SK-N-SH (cell line): ENCODE results near the gene TNFRSF19.

Source experiments
- EP300 ChIP-seq, 2 experiments: IDR thresholded peaks; 2 replicates each; pipeline versions ENCODE4 v1.4.0 to v1.6.1; 2012; ENCODE audit warnings: borderline replicate concordance in 1 of 2, low read depth in 1 of 2, low read length in 1 of 2
- EZH2phosphoT487 ChIP-seq: fragments of 200-600 bp; sonication (generic); IDR thresholded peaks from 2 replicates; pipeline ENCODE4 v1.6.1; 2017; ENCODE audit warnings: low read depth, mixed run types, mild to moderate bottlenecking, antibody characterized with exemption, moderate library complexity, borderline replicate concordance
- IRF3 ChIP-seq: fragments of 150-350 bp; IDR thresholded peaks from 2 replicates; pipeline ENCODE4 v1.6.1; 2016; ENCODE audit warnings: mild to moderate bottlenecking, low read depth, low read length
- MAX ChIP-seq: IDR thresholded peaks from 2 replicates; pipeline ENCODE4 v1.4.0; 2012; ENCODE audit warnings: low read depth
- MXI1 ChIP-seq: IDR thresholded peaks from 2 replicates; pipeline ENCODE4 v1.6.1; 2012; ENCODE audit warnings: mild to moderate bottlenecking, low read depth, low read length, improper control_type of control experiment
- POLR2AphosphoS5 ChIP-seq: IDR thresholded peaks from 2 replicates; pipeline ENCODE4 v1.6.1; 2012; ENCODE audit warnings: low read depth, low read length
- RCOR1 ChIP-seq: fragments of 150-350 bp; IDR thresholded peaks from 2 replicates; pipeline ENCODE4 v1.6.1; 2017; ENCODE audit warnings: antibody characterized with exemption, low read length
- SIN3A ChIP-seq: IDR thresholded peaks from 2 replicates; pipeline ENCODE4 v1.6.1; 2012; ENCODE audit warnings: low read depth, mild to moderate bottlenecking, low read length, moderate library complexity, borderline replicate concordance
- TAF1 ChIP-seq: IDR thresholded peaks from 2 replicates; pipeline ENCODE4 v1.6.1; 2012; ENCODE audit warnings: low read depth, mild to moderate bottlenecking, low read length, moderate library complexity, borderline replicate concordance
- TF ChIP-seq, protein P1 (sequence below): fragments of 200-600 bp; sonication (generic); IDR thresholded peaks from 2 replicates; pipeline ENCODE4 v1.6.1; 2017; ENCODE audit warnings: antibody characterized with exemption, mild to moderate bottlenecking, moderate library complexity
- TF ChIP-seq, protein P2 (sequence below): IDR thresholded peaks from 2 replicates; pipeline ENCODE4 v1.6.1; 2012; ENCODE audit warnings: mild to moderate bottlenecking, low read depth, low read length, moderate library complexity

DNA sequence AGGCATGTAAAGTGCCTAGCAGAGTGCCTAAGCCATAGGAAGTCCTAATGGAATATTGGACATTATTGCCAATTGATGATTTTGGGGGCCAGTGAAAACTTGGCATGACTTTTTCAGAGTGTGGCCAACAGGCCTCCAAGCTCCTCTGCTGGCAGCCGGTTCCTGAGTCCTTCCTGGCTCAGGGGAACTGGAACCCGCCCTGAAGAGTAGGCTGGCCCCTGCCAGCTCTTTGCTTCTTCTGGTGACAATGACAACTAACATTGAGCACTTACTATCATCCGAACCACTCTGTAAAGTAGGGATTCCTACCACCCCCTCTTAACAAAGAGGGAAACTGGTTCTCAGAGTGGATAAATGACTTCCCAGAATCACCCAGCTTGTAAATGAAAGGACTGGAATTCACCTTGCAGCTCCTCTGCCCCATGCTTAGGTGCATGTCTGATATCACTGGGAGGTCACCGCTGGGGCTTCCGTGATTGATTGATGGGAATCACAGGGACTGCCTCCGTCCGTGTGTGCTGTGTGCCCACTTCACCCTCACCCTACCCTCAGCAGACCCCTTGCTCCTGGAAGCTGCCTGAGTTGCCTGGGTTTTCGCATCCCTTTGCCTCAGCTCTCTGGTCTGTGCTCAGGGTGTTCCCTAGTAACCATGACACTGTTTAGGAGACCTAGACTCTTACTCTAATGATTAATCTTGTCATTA is 50.6 kb downstream of the TNFRSF19 start:
- TF ChIP-seq TAF1 = no peak
- TF ChIP-seq, protein P1, sequence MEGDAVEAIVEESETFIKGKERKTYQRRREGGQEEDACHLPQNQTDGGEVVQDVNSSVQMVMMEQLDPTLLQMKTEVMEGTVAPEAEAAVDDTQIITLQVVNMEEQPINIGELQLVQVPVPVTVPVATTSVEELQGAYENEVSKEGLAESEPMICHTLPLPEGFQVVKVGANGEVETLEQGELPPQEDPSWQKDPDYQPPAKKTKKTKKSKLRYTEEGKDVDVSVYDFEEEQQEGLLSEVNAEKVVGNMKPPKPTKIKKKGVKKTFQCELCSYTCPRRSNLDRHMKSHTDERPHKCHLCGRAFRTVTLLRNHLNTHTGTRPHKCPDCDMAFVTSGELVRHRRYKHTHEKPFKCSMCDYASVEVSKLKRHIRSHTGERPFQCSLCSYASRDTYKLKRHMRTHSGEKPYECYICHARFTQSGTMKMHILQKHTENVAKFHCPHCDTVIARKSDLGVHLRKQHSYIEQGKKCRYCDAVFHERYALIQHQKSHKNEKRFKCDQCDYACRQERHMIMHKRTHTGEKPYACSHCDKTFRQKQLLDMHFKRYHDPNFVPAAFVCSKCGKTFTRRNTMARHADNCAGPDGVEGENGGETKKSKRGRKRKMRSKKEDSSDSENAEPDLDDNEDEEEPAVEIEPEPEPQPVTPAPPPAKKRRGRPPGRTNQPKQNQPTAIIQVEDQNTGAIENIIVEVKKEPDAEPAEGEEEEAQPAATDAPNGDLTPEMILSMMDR = no peak
- no peak for TF ChIP-seq EP300 (IDR thresholded peaks at IDR 0.05; ENCODE audit: borderline replicate concordance in 1 of 2, low read depth in 1 of 2, low read length in 1 of 2)
- TF ChIP-seq MXI1 = no peak
- TF ChIP-seq MAX = no peak
- no peak for TF ChIP-seq RCOR1
- TF ChIP-seq POLR2AphosphoS5 = no peak
- no peak for TF ChIP-seq IRF3
- no peak for TF ChIP-seq EZH2phosphoT487
- TF ChIP-seq SIN3A = no peak
- TF ChIP-seq, protein P2, sequence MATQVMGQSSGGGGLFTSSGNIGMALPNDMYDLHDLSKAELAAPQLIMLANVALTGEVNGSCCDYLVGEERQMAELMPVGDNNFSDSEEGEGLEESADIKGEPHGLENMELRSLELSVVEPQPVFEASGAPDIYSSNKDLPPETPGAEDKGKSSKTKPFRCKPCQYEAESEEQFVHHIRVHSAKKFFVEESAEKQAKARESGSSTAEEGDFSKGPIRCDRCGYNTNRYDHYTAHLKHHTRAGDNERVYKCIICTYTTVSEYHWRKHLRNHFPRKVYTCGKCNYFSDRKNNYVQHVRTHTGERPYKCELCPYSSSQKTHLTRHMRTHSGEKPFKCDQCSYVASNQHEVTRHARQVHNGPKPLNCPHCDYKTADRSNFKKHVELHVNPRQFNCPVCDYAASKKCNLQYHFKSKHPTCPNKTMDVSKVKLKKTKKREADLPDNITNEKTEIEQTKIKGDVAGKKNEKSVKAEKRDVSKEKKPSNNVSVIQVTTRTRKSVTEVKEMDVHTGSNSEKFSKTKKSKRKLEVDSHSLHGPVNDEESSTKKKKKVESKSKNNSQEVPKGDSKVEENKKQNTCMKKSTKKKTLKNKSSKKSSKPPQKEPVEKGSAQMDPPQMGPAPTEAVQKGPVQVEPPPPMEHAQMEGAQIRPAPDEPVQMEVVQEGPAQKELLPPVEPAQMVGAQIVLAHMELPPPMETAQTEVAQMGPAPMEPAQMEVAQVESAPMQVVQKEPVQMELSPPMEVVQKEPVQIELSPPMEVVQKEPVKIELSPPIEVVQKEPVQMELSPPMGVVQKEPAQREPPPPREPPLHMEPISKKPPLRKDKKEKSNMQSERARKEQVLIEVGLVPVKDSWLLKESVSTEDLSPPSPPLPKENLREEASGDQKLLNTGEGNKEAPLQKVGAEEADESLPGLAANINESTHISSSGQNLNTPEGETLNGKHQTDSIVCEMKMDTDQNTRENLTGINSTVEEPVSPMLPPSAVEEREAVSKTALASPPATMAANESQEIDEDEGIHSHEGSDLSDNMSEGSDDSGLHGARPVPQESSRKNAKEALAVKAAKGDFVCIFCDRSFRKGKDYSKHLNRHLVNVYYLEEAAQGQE = no peak
